IMR-90 (cell line): ENCODE results near the gene KRTAP10-3. TPM values are rescaled to one million over a fixed set of nuclear protein-coding genes. Genes with fewer than 3 reads are reported as not detected.

Experiments used
- ATAC-seq: fragments of 200-7000 bp; cut with Tn5 transposase; 2 replicates; pipeline ENCODE4 v1.9.1; 2020; ENCODE audit warnings: low read depth, mild to moderate bottlenecking, moderate library complexity
- BruUV-seq: library from RNA; stranded (reverse); fragments of 400-500 nt; replicated peaks from 2 replicates; lab custom pipeline; 2021; lab: Mats Ljungman, UMichigan
- CTCF ChIA-PET: fragments of 300-600 bp; formaldehyde crosslinking; extraction: SDS; loops from one replicate; lab custom pipeline; 2021; ENCODE audit warnings: antibody characterized with exemption; lab: Yijun Ruan, JAX
- POLR2A ChIA-PET: fragments of 300-600 bp; sonication (Branson Sonifier 250); formaldehyde crosslinking; loops from one replicate; lab custom pipeline; 2022; ENCODE audit warnings: antibody characterized with exemption; ENCODE audit not compliant: unreplicated experiment; lab: Charles Lee
- DNase-seq: peaks from one replicate; pipeline ENCODE4 v3.0.0; 2013
- H2AFZ ChIP-seq: replicated peaks from 2 replicates; pipeline ENCODE3; 2013; ENCODE audit warnings: low read length, mild to moderate bottlenecking; ENCODE audit not compliant: poor library complexity
- H2AK5ac ChIP-seq: 2 replicates; pipeline ENCODE4 v1.6.1; 2013; ENCODE audit warnings: low read depth, low read length, inconsistent platforms
- H2AK9ac ChIP-seq: replicated peaks from 2 replicates; pipeline ENCODE3; 2013; ENCODE audit warnings: mild to moderate bottlenecking, low read depth, low read length, moderate library complexity; ENCODE audit not compliant: poor library complexity
- H2BK120ac ChIP-seq: 2 replicates; pipeline ENCODE4 v1.6.1; 2013; ENCODE audit warnings: low read depth, low read length, inconsistent platforms
- H2BK15ac ChIP-seq: 3 replicates; pipeline ENCODE4 v1.6.1; 2013; ENCODE audit warnings: low read depth, low read length, inconsistent platforms
- H2BK20ac ChIP-seq: 2 replicates; pipeline ENCODE4 v1.6.1; 2013; ENCODE audit warnings: low read depth, mild to moderate bottlenecking, inconsistent platforms, low read length, moderate library complexity
- H2BK5ac ChIP-seq: 2 replicates; pipeline ENCODE4 v1.6.1; 2013; ENCODE audit warnings: mild to moderate bottlenecking, low read depth, low read length, inconsistent platforms; ENCODE audit not compliant: poor library complexity, severe bottlenecking
- H3K14ac ChIP-seq: replicated peaks from 2 replicates; pipeline ENCODE4 v1.6.1; 2013; ENCODE audit warnings: low read depth, low read length, inconsistent platforms
- H3K18ac ChIP-seq: 2 replicates; pipeline ENCODE4 v1.6.1; 2013; ENCODE audit warnings: low read depth, low read length, control low read depth
- H3K23ac ChIP-seq: 2 replicates; pipeline ENCODE4 v1.6.1; 2013; ENCODE audit warnings: low read depth, low read length, inconsistent platforms
- H3K27ac ChIP-seq: 2 replicates; pipeline ENCODE4 v1.5.1; 2013; ENCODE audit warnings: mild to moderate bottlenecking, control low read depth, low read length; ENCODE audit not compliant: insufficient read depth
- H3K27me3 ChIP-seq: 2 replicates; pipeline ENCODE4 v1.6.1; 2013; ENCODE audit warnings: low read length; ENCODE audit not compliant: control insufficient read depth, insufficient read depth
- H3K36me3 ChIP-seq: 2 replicates; pipeline ENCODE4 v1.6.1; 2013; ENCODE audit warnings: low read length, mixed read lengths; ENCODE audit not compliant: control insufficient read depth, insufficient read depth
- H3K4ac ChIP-seq: 2 replicates; pipeline ENCODE4 v1.6.1; 2013; ENCODE audit warnings: low read depth, low read length, inconsistent platforms
- H3K4me1 ChIP-seq: 2 replicates; pipeline ENCODE4 v1.6.1; 2013; ENCODE audit warnings: low read length, mixed read lengths; ENCODE audit not compliant: control insufficient read depth, insufficient read depth
- H3K4me2 ChIP-seq: 2 replicates; pipeline ENCODE4 v1.6.1; 2013; ENCODE audit warnings: low read depth, mild to moderate bottlenecking, control low read depth, low read length, moderate library complexity
- H3K4me3 ChIP-seq: 2 replicates; pipeline ENCODE4 v1.5.1; 2013; ENCODE audit warnings: low read depth, mild to moderate bottlenecking, control low read depth, low read length, moderate library complexity; ENCODE audit not compliant: insufficient read depth
- H3K56ac ChIP-seq: 2 replicates; pipeline ENCODE4 v1.6.1; 2013; ENCODE audit warnings: low read length, inconsistent platforms; ENCODE audit not compliant: insufficient read depth; ENCODE audit errors: extremely low read depth
- H3K79me1 ChIP-seq, 2 experiments: 2 replicates each; pipeline ENCODE4 v1.6.1; 2013; ENCODE audit warnings: low read length in 2 of 2, inconsistent platforms in 1 of 2, low read depth in 1 of 2
- H3K9ac ChIP-seq: 2 replicates; pipeline ENCODE4 v1.6.1; 2013; ENCODE audit warnings: low read depth, low read length, control low read depth
- H3K9me1 ChIP-seq: 2 replicates; pipeline ENCODE4 v1.6.1; 2013; ENCODE audit warnings: low read length, inconsistent platforms; ENCODE audit not compliant: insufficient read depth
- H3K9me3 ChIP-seq: 2 replicates; pipeline ENCODE4 v1.6.1; 2013; ENCODE audit warnings: low read length; ENCODE audit not compliant: control insufficient read depth, insufficient read depth
- H4K20me1 ChIP-seq: 2 replicates; pipeline ENCODE4 v1.6.1; 2013; ENCODE audit warnings: low read length, inconsistent platforms; ENCODE audit not compliant: insufficient read depth
- H4K5ac ChIP-seq: 2 replicates; pipeline ENCODE4 v1.6.1; 2013; ENCODE audit warnings: mild to moderate bottlenecking, low read depth, low read length, control low read depth
- H4K8ac ChIP-seq, 2 experiments: 2 replicates each; pipeline ENCODE4 v1.6.1; 2013; ENCODE audit warnings: low read depth in 2 of 2, low read length in 2 of 2, control low read depth in 1 of 2, inconsistent platforms in 1 of 2
- H4K91ac ChIP-seq: 2 replicates; pipeline ENCODE4 v1.6.1; 2013; ENCODE audit warnings: low read depth, low read length, inconsistent platforms; ENCODE audit not compliant: insufficient read depth
- CHD1 ChIP-seq: IDR thresholded peaks from 2 replicates; pipeline ENCODE4 v1.6.1; 2012; ENCODE audit warnings: low read depth, low read length, improper control_type of control experiment
- FOS ChIP-seq: fragments of 150-350 bp; IDR thresholded peaks from 2 replicates; pipeline ENCODE4 v1.6.1; 2016; ENCODE audit warnings: low read depth, low read length
- MAFK ChIP-seq: IDR thresholded peaks from 2 replicates; pipeline ENCODE4 v1.6.1; 2012; ENCODE audit warnings: low read depth, low read length, improper control_type of control experiment
- MXI1 ChIP-seq: IDR thresholded peaks from 2 replicates; pipeline ENCODE4 v1.6.1; 2012; ENCODE audit warnings: low read depth, mild to moderate bottlenecking, low read length, moderate library complexity, borderline replicate concordance
- NFE2L2 ChIP-seq: fragments of 150-350 bp; IDR thresholded peaks from 2 replicates; pipeline ENCODE4 v1.6.1; 2016; ENCODE audit warnings: low read depth, mild to moderate bottlenecking, low read length
- RCOR1 ChIP-seq: IDR thresholded peaks from 2 replicates; pipeline ENCODE4 v1.6.1; 2012; ENCODE audit warnings: mild to moderate bottlenecking, low read length, improper control_type of control experiment; ENCODE audit not compliant: insufficient replicate concordance
- SMC3 ChIP-seq: fragments of 150-350 bp; IDR thresholded peaks from 2 replicates; pipeline ENCODE4 v1.6.1; 2016; ENCODE audit warnings: low read depth, mild to moderate bottlenecking, antibody characterized with exemption, low read length, moderate library complexity
- WGBS, 2 experiments: methylation state at CpG; one replicate each; pipeline versions ENCODE4 v1.1.5 to v1.1.7; 2013; ENCODE audit warnings: missing lambda C conversion rate in 2 of 2; ENCODE audit not compliant: insufficient read length in 1 of 2; ENCODE audit errors: extremely low coverage in 2 of 2; 5-methylcytosine and 5-hydroxymethylcytosine counted together
- dilution Hi-C: fragments of 300-500 bp; cut with HindIII; formaldehyde crosslinking; loops from one replicate; pipeline ENCODE4 v1.14.3; 2018; ENCODE audit warnings: low sequenced_read_pairs; ENCODE audit not compliant: unreplicated experiment
- in situ Hi-C: fragments of 300-500 bp; cut with MboI; formaldehyde crosslinking; loops from 3 replicates; pipeline ENCODE4 v1.14.3; 2019; ENCODE audit warnings: low sequenced_read_pairs, inconsistent platforms, mixed read lengths
- intact Hi-C: fragments of 100-400 bp; cut with micrococcal nuclease; formaldehyde crosslinking; loops from 2 replicates; pipeline ENCODE4 v1.10.0; 2022
- polyA plus RNA-seq, 3 experiments: library from polyadenylated mRNA; depleted of rRNA; stranded (reverse); fragments of >200 nt; gene quantifications; 2 replicates each; pipeline ENCODE4 v1.2.3, GENCODE V29; 2012; ENCODE audit warnings: low replicate concordance in 1 of 3
- total RNA-seq: library from RNA; depleted of rRNA; stranded (reverse); fragments of >200 nt; gene quantifications from 2 replicates; pipeline ENCODE4 v1.2.3, GENCODE V29; 2012
- TF ChIP-seq, protein P1 (sequence below): fragments of 150-350 bp; IDR thresholded peaks from 2 replicates; pipeline ENCODE4 v1.6.1; 2017; ENCODE audit warnings: mild to moderate bottlenecking, antibody characterized with exemption, low read length, low read depth
- TF ChIP-seq, protein P2 (sequence below): conservative IDR thresholded peaks from 2 replicates; pipeline ENCODE4 v1.5.1; 2012; ENCODE audit warnings: mild to moderate bottlenecking, low read depth, low read length, improper control_type of control experiment

The KRTAP10-3 gene
- total and polyA plus RNA-seq, 2 of the 4 experiments (the other 2 are of a cell fraction), result not detected

DNA sequence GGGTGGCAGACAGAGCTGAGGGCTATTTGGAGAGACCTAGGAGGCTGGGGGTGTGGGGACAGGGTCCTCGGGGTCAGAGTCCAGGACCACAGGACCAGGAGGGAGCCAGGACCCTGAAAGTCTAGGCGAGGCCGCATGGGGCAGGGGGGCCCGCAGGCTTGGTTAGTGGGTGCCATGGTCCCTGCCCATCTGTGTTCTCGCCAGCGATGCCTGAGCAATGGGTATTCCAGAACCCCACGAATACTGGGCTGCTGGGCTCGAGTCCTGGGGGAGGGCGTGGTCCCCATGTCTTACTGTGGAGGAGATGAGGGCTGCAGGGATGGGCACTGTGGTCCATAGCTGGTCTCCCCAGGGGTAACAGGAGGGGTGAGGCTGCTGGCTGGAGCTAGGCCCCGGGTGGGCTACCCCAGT lies 31.7 kb upstream of the KRTAP10-3 start:
- Histone ChIP-seq H2AK9ac (no peak overlapping the region), H3K23ac (no peak overlapping the region), H4K5ac (no peak overlapping the region), H3K14ac (no peak overlapping the region), H3K9me3 (no peaks in the 10 kb centered on the region; the same call in 1 of the 2 replicates), H2BK20ac (no peak overlapping the region), H3K56ac (no peak overlapping the region), H2BK5ac (no peak overlapping the region), H2BK15ac (no peak overlapping the region), H3K9ac (no peak overlapping the region), H3K27ac (no peak overlapping the region), H3K9me1 (no peaks in the 10 kb centered on the region), H3K4me2 (no peak overlapping the region), H3K27me3 (peaks cover 4% of the 10 kb centered on the region; the same call in 1 of the 2 replicates), H3K4ac (no peak overlapping the region), H3K4me1 (no peaks in the 10 kb centered on the region), H2AFZ (no peak overlapping the region), H3K4me3 (no peak overlapping the region), H4K20me1 (no peaks in the 10 kb centered on the region), H3K18ac (no peak overlapping the region), H4K8ac (no peak overlapping the region), H4K91ac (no peak overlapping the region), H2BK120ac (no peak overlapping the region), H3K36me3 (no peaks in the 10 kb centered on the region), H2AK5ac (no peak overlapping the region), H3K79me1 (no peaks in the 10 kb centered on the region)
- CTCF ChIA-PET, result no interaction called here
- ATAC-seq, result no peak
- in situ Hi-C loops (no loop called here), intact Hi-C loops (no loop called here), dilution Hi-C loops (no loop called here)
- no peak for DNase-seq
- WGBS, 2 experiments, result no CpG with 5 or more reads among the region's 10 CpGs
- no peak for TF ChIP-seq SMC3
- TF ChIP-seq MXI1, result no peak
- TF ChIP-seq, protein P1, sequence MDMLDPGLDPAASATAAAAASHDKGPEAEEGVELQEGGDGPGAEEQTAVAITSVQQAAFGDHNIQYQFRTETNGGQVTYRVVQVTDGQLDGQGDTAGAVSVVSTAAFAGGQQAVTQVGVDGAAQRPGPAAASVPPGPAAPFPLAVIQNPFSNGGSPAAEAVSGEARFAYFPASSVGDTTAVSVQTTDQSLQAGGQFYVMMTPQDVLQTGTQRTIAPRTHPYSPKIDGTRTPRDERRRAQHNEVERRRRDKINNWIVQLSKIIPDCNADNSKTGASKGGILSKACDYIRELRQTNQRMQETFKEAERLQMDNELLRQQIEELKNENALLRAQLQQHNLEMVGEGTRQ, result no peak
- no peak for TF ChIP-seq FOS
- TF ChIP-seq NFE2L2, result no peak
- no peak for TF ChIP-seq CHD1
- TF ChIP-seq, protein P2, sequence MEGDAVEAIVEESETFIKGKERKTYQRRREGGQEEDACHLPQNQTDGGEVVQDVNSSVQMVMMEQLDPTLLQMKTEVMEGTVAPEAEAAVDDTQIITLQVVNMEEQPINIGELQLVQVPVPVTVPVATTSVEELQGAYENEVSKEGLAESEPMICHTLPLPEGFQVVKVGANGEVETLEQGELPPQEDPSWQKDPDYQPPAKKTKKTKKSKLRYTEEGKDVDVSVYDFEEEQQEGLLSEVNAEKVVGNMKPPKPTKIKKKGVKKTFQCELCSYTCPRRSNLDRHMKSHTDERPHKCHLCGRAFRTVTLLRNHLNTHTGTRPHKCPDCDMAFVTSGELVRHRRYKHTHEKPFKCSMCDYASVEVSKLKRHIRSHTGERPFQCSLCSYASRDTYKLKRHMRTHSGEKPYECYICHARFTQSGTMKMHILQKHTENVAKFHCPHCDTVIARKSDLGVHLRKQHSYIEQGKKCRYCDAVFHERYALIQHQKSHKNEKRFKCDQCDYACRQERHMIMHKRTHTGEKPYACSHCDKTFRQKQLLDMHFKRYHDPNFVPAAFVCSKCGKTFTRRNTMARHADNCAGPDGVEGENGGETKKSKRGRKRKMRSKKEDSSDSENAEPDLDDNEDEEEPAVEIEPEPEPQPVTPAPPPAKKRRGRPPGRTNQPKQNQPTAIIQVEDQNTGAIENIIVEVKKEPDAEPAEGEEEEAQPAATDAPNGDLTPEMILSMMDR, result no peak
- no peak for TF ChIP-seq RCOR1
- no peak for TF ChIP-seq MAFK
- POLR2A ChIA-PET, result no interaction called here
- no TSS peak for BruUV-seq
